GM21723 (cell line): ENCODE data around the gene CDC42BPB.

Source experiments
- ATAC-seq: cut with Tn5 transposase; IDR thresholded peaks from one replicate; pipeline ENCODE4 v1.9.1; 2021; ENCODE audit warnings: mild to moderate bottlenecking, moderate library complexity; ENCODE audit not compliant: unreplicated experiment

CDC42BPB gene

DNA sequence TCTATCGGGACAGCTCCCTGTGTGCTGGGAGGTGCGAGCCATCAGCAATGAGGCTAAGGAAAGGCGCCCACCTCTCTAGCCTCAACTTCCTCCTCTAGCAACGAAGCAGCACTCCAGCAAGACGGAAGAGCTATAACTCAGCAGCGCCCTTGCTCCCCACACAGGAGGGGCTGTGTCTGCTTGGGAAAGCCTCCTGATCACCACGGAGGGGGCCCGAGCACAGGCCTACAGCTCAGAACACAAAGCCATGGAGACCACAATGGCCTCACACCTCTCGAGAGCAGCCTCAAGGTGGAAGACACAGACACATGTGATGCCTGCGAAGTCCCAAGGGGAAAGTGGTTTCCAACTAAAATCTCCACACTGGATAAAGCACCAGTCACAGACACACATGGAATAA is 60.4 kb downstream of the CDC42BPB start:
- no peak for ATAC-seq

DNA sequence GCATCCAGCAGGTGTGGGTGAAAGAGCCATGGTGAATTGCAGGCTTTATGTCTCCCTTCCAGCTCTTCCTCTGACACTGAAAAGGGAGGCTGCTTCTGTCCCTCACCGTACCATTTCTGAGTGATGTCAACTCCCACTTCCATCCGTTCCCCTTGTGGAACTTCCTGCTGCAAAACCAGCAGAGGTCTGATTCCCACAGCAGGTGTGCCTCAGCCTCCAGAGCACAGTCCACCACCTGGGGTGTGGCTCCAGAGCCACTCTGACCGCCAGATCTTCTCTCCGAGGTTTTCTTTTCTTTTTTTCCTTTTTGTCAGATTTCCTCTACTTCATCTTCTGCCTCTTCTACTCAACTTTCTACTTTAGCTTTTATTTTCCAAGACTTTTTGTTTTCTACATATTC is 62.7 kb downstream of the CDC42BPB start:
- ATAC-seq, result no peak

DNA sequence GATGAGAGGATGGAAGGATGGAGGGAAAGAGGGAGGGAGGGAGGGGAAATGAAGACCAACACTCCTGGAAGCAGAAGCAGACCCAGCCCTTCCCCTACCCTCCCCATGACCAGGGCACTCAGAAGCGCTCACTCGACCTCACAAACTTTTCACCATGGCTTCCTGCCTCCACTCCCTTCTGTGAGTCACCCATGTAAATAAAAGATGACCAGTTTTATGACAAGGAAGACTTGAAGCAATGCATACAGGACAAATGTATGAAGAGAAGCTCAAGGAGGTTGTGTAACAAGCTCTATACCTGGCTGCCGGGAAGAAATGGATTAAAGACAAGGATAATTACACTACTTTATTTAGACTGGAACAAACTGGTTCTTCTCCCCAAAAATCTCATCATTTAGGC is 63.8 kb downstream of the CDC42BPB start:
- no peak for ATAC-seq

DNA sequence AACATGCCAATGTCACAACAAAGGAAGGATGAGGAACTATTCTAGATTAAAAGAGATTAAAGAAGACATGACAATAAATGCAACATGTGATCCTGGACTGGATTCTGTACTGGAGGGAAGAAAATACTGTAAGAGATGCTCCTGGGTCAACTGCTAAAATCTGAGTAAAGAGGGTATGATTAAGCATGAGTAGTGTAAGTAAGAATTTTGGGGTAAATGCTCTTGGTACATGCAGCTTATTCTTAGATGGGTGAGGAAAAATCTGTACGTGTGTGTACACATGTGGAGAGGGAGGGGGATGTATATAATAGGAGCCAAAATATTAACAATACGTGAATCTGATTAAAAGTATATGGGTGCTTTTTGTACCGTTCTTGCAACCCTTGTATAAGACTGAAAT is 66.0 kb downstream of the CDC42BPB start:
- no peak for ATAC-seq

DNA sequence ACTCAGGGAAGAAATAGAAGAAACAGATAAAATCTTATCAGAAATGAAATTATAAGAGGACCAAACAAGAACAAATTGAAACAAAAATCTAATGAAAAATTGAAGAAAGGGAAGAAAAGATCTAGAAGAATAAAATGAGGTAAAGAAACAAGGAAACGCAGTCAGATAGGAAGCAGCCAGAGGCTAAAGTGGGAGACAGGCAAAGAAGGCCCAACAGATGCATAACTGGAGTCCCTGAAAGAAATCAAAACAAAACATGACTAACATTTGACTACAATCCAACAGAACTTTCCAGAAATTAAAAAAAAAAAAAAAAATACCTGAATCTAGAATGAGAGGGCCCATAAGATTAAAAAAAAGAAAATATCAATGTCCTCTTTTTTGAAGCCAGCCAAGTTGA is 69.3 kb downstream of the CDC42BPB start:
- no peak for ATAC-seq

DNA sequence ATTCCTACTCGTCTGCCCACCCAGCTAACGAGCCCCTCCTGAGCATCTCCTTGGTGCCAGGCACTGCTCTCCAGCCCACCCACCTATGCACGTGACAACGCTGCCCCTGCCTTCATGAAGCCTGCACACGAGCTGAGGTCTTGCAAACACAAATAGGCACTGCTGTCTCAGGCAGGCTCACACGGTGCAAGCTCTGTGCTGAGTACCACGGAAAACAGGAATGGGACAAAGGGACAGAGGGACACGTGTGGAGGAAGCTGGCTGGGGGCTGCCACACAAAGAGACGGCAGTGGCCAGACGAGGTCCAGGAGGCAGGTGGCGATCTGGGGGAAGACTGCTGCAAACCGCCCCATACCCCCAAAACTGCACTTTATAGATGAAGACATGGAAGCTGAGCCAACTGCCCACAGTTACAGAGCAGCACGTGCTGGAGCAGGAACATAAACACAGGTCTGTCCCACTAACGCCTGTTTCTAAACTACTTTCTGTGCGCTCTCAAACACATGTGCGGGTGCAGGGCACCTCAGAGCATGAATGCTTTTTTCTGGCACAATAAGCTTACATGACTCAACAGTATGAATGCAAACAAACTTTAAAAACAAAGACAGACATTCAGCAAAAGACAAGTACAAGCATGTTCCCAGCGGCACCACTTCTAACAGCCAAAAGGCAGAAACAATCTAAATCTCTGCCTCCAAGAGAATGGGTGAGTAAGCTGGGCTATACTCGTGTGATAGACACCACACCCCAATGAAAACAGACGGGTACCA is 70.4 kb downstream of the CDC42BPB start:
- ATAC-seq, result no peak

DNA sequence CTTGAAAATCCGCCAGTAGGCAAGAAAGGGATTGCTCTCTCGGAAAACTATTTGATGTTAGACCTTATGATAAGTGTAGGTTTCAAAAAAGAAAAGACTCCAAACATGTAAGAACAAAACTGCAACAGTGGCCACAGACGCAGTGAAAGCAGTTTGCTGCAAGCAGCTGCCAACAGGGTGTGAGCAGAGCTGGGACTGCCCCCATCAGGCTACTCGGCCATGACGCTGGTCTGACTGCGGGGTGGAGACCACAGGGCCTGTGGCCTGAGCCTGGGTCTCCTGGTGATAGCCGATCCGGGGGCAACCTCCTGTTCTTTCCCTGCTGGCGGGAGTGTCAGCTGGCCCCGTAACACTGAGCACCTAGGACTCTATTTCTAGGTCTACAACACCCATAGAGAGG is 71.7 kb downstream of the CDC42BPB start:
- ATAC-seq, result peak; percentile 89

DNA sequence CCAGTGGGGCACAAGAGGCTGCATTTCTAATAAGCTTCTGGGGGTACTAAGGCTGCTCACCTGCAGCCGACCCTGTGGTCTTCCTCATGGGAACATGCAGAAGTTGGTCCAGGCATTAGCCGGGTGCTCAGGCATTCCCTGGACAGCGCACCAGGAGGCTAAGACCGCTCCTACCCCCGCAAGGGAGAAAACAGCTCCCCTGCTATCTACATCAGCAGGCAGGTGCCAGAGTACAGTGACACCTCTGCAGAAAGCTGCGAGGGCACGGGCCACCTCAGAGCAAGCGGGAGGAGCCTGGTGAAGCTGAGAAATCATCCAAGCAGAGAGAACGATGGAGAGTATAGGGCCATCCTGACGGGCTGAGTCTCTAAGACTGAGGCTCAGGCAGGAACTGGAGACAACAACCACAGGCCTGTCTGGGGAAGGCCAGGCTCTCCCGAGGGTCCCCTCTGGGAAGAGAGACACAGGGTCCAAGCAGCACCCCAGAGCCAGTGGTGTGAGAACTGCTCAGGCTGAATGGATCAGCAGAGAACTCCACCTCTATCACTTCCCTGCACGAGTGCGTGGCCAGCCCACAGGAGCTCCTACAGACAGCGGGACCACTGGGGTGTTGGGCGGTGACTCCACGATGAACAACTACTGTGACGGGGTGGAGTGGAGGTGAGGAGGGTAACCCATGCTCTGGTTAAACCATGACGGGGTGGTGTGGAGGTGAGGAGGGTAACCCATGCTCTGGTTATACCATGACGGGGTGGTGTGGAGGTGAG is 72.8 kb downstream of the CDC42BPB start:
- ATAC-seq, result no peak

DNA sequence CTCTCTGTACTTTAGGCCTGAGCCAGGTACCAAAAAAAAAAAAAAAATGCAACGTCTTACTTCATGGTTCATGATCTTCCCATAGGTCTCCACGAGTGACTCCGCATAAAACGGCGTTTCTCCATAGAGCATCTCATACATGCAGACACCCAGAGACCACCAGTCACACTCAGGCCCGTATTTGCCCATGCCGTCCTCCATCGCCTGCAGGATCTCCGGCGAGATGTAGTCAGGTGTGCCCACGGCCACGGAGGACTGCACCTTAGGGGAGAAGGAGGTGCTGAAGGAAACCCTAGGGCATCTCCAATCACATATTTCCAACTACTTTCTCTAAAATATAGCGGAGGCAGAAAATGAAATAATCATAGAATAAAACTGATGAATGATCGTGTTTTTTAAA is 73.9 kb downstream of the CDC42BPB start:
- no peak for ATAC-seq

DNA sequence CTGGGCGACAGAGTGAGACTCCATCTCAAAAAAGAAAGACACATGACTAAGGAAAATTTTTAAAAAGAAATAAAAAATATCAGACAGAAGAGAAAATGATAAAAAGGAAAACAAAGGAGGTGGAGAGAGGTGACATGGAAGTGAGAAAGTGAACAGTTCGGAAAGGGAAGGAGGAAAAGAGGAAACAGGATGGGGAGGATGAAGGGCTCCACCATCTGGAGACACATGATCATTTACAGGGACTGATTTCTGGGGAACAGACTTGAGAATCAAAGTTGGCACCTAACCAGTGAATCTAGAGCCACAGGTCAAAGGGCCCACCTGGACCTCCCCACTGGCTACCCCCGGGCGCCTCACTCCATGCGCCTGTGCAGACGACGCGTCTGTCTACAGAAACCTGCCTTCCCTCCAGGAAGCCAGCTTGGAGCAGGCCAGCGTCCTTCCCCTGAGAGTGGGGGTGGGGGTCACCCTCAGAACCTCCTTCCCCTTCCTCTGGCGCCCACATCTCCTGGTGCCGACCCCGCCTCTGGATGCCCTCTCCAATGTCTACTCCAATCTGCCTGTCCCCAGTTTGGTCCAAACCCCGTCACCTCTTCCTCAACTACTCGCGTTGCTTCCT is 74.4 kb downstream of the CDC42BPB start:
- ATAC-seq, result no peak

DNA sequence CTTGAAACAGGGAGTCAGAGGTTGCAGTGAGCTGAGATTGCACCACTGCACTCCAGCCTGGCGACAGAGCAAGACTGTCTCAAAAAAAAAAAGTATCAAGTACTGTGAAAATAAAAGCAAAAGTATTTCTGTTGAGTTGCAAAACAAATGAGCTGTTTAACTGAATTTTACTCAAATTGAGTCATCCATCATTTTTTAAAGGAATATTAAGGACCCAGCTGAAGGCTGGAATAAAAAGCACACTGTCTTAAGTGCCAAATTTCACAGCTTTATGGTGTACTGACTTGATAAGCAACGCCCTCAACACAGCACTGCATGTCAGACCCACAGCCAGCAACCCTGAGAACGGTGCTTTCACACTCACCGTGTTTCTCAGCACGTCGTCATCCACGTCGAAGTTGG is 76.9 kb downstream of the CDC42BPB start:
- no peak for ATAC-seq

DNA sequence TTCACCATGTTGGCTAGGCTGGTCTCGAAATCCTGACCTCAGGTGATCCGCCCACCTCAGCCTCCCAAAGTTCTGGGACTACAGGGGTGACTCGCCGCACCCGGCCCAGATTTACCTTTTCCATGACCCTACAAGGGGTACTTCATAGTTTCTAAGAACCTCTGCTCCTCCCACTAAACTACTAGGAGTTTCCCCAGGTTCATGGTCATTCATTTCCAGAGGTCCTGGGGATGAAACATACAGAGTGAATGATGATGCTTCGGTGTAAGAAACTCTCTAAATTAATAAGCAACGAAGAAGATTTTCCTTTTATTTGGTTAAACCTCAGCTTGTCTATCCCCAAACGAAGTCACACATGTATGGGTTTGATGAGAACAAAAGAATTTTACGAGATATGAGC is 77.9 kb downstream of the CDC42BPB start:
- no peak for ATAC-seq

DNA sequence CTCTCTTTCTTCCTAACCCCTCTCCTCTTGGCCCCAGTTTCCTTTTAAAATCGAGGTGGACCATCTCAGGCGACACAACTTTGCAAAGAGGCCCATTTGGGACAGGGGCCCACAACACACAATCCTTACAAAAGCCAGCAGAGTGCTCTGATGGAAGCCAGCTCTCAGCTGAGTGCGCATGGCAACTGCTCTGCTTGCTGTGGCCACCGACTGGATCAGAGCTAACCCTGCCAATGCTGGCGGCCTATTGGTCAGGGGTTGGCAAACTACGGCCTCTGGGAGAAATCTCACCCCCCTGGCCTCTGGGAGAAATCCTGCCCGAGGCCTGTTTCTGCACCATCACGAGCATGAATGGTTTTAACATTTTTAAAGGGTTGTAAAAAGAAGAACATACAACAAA is 79.9 kb downstream of the CDC42BPB start:
- no peak for ATAC-seq

DNA sequence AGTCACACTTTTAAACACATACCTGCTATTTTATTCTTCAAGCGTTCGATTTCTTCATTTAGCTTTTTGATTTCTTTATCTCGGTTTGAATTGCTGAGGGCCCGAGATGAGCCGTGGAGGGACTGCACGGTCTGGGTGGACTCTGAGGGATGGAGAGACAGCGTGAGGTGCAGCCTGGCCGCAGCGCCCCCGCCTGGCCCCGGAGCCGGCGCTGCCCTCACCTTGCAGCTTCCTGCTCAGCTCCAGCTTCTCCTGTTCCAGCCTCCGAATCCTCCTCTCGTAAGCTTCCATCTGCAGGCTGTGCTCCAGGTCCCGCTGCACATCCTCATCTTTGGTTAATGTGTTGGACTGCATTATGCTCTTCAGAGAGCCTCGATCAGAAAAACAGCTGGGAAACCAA is 81.7 kb downstream of the CDC42BPB start:
- no peak for ATAC-seq

DNA sequence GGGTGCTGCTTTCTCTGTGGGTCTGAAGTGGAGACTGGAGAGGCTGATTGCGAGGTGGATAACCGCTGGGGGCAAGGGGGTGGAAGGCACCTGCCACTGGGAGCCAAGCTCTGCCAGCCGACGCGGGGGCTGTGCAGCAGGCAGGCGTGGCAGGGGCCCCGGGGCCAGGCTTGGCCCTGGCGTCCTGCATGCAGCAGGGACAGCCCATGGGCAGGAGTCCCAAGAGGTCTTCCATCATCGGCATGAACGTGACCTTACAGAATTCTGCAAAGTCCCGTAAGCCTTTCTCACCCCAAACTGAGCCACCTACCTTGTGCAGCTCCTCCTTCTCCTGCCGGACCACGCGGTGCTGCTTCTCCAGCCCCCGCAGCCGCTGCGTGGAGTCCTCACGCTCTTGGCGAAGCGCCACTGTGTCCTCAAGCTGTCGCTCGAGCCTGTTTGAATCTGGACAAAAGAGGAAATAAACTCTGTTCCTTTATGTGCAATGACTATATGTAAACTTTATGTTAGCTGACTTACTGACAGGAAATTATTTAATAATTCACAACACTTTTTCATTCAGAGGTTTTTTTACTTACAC is 83.6 kb downstream of the CDC42BPB start:
- no peak for ATAC-seq

DNA sequence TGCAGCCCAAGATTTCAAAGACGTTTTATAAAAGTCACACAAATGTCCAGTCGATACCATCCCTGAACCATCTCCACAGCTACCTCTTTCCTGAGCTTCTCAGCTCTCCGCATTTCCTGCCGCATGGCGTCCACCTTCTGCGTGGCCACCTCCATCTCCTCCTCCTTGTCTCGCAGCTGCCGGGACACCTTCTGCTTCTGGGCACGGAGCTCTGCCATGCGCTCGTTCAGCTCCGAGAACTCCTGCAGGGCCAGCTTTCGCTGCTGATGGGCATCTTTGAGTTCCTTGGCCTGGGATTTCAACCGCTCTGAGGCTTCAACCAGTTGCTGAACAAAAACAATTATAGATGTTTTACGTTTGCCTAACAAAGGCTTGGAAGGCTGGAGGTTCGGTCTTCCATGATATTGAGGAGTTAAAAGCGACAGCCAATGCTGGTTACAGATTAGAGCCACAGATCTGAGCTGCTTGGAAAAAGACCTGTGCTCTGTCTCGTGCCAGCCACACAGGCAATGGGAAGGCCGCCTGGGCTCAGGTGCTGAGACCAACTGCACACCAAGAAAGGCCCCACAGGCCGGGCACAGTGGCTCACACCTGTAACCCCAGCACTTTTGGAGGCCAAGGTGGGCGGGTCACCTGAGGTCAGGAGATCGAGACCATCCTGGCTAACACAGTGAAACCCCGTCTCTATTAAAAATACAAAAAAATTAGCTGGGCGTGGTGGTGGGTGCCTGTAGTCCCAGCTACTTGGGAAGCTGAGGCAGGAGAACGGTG is 85.3 kb downstream of the CDC42BPB start:
- no peak for ATAC-seq

DNA sequence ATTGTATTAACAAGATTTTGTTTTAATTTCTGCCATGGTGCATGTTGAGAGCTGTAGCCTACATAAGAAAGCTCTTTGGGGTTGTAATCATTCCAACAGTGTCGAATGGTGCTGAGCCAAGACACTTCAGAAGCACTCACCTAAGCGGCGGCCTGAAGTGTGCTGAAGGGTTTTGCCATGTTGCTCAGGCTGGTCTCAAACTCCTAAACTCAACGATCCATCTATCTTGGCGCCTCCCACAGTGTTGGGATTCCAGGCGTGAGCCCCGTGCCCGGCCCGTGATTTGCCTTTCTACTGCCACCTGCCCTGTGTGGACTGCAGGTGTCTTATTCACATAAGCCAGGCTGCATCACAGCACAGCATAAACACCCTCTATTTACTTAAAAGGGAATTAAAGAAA is 86.0 kb downstream of the CDC42BPB start:
- no peak for ATAC-seq

DNA sequence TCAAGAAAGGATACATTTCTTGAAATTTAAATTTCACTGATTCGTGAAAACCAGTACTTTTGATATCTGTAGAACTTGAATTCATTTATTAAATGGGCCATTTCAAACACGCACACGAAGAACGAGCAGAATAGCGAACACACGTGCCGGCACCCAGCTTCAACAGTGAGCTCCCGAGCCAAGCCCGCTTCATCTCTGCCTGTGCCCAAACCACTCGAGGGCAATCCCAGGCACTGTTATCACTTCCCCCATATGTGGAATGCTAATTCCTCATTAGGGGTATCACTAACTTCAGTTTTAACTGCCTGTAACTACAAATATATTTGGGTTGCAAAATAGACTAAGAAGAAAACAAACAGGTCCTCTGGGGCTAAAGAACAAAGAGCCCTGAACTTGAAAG is 86.9 kb downstream of the CDC42BPB start:
- ATAC-seq, result no peak

DNA sequence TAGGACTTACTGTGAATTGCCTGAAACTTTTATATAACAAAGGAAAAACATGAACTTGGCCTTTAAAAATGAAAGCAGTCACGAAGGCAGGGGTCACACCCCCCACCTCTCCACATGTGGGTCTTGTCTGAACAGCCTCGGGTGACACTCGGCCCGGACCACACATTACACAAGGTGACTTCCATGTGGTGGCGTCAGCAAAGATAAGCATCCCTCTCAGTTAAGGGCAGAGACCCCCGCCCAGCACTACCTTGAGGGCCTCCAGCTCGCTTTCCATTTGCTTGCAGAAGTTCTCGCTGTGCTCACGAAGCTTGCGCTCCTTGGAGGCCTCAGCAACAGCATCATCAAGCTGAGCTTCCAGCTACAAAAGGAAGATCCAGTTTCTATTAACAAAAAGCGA is 87.4 kb downstream of the CDC42BPB start:
- ATAC-seq, result no peak

DNA sequence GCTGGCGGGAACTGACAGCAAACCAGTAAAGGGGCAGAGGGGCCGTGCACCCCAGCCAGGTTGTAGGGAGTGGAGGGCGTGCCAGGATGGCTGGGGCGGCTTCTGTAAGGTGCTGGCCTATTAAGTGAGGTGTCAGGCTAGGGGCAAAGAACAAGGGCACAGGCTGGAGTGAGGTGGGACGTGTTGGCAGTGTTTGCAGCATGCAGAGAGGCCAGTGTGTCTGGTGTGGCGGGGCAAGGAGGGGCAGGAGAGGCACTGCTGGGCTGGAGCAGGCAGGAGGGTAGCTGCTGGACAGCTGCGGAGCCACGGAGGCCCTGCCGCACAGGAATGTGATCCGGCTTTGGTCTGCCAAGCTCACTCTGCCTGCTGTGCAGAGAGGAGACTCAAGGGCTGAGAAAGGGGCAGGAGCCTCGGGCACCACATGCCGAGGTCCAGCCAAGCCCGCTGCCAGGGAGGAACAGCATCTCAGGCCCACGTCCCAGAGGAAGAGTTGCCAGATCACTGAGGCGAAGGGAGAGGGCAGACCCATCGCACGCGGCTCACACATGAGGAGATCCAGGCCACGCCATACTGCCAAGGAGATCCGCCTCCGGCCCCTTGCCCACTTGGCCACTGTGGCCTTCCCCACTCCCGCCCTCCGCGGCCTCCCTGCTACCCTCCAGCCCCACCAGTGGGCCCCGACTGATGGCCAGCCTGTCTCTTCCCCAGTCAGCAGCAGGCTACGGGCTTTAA is 88.1 kb downstream of the CDC42BPB start:
- no peak for ATAC-seq
